Glomerular endothelial cell (primary cell): ENCODE results near the gene UBAP1L. TPM values are rescaled to one million over a fixed set of nuclear protein-coding genes. Genes with fewer than 3 reads are reported as not detected.
"Not testable (repeated sequence)": the region's sequence is repeated elsewhere in the genome, so short reads cannot be mapped to it uniquely, and the experiment has no call there.

Source experiments
- DNase-seq: peaks from one replicate; pipeline ENCODE4 v3.0.0-alpha.2; 2011; ENCODE audit warnings: low read depth, low spot score; ENCODE audit errors: extremely low read depth
- total RNA-seq: library from RNA; depleted of rRNA; stranded (reverse); fragments of >200 nt; gene quantifications from 2 replicates; pipeline ENCODE4 v1.2.3, GENCODE V29; 2015

Gene UBAP1L
- total RNA-seq: 0.53 and 1.6 TPM in 2 replicates

DNA sequence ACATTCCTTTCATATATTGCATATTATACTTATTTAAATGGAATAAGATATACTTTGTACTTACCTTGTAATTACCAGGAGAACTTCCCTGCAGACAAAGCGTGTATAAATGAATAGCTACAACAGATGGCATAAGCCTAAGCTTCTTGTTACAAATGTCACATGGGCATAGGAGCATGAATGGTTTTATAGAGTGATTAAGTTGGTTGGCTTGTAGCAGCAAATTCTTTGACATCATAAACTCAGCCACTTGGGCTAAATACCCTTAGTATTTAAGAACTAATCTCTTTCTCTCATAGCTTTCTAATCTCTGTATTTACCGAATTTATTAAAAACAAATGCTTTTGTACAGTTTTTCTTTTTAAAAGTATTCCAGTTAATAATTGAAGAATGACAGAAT is at the start of gene UBAP1L:
TSS of gene UBAP1L (minus strand) at position 115 of the 400 bp plus-strand sequence. CDS start 8,985 bp downstream, outside the sequence.
- DNase-seq: no peak

- DNase-seq: no peak
These were observed 49.1 kb upstream of the UBAP1L start for GRCh38 chr15:65164139-65164538.

GRCh38 chr15:65163041-65163440 is 48.0 kb upstream of the UBAP1L start:
- DNase-seq: no peak

- no peak for DNase-seq
These were observed 41.7 kb upstream of the UBAP1L start for GRCh38 chr15:65156692-65157091.

- no peak for DNase-seq
These were observed 39.7 kb upstream of the UBAP1L start for GRCh38 chr15:65154720-65155119.

DNA sequence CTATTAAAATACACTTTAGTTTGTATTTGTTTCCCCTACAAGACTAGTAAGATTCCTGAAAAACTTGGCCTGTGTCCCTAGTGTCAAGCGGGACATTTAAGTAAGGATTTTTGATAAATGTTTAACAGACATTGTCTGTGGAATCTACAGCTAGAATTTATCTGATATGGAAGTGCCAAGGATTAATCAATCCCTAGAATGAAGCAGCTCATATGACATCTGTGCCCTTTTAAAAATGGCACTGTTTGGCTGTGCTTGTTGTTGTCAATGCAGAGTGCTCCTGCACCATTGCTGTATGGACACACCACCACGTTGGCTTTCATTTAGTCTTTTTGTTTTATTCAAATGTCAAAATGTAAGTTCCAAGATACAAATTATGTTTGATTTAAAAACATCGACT is 32.9 kb upstream of the UBAP1L start:
- no peak for DNase-seq

DNA sequence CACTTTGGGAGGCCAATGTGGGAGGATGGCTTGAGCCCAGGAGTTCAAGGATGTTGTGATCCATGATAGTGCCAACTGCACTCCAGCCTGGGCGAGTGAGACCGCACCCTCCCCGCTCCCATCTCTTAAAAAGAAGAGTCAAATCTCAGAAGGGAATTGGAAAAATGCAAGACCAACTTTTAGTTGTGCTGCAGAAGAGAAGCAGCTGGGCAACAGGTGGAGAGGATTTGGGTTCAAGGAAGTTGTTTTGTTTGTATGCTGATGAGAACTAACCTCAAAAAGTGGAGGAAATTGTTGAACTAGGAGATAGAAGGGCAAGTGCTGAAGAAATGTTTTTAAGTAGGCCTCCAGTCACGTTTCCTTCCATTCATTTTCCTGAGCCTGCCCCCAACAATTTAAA is 31.4 kb upstream of the UBAP1L start:
- DNase-seq: no peak

DNA sequence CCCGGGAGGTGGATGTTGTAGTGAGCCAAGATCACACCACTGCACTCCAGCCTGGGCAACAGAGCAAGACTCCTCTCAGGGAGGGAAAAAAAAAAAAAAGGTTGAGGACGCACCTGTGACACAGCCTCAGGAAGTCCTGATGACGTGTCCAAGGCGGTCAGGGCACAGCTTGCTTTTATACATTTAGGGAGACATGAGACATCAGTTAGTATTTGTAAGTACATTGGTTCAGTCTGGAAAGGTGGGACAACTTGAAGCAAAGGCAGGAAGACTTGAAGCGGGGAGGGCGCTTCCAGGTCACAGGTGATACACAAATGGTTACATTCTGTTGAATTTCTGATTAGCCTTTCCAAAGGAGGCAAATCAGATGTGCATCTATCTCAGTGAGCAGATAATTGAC is 23.6 kb upstream of the UBAP1L start:
- DNase-seq: not testable (repeated sequence)

DNA sequence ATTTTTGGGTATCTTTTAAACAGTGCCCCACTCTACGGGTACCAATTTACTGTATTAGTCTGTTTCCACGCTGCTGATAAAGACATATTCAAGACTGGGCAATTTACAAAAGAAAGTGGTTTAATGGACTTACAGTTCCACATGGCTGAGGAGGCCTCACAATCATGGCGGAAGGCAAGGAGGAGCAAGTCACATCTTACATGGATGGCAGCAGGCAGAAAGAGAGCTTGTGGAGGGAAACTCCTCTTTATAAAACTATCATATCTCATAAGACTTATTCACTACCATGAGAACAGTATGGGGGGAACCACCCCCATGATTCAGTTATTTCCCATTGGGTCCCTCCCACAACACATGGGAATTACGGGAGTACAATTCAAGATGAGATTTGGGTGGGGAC is 22.9 kb upstream of the UBAP1L start:
- DNase-seq: not testable (repeated sequence)

GRCh38 chr15:65137089-65137488 is 22.1 kb upstream of the UBAP1L start:
- not testable (repeated sequence) for DNase-seq

DNA sequence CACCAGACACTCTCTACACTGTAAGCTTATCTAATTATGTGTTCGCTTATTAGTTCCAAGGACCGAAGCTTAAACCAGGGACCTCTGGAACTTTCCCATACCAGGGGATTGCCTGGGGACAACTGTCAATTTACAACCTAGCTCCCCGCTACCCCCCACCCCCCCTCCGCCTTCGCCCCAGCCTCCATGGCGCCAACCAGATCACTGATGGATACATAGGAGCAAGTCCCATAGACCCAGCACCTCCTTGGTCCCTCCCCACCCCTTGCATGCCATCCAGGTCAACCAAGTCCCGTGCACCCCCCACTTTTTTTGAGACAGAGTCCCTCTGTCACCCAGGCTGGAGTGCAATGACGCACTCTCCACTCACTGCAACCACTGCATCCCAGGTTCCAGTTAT is 19.5 kb upstream of the UBAP1L start:
- no peak for DNase-seq

GRCh38 chr15:65133548-65134200 is 18.7 kb upstream of the UBAP1L start, which contains the start of gene PDCD7:
PDCD7 (minus strand) TSS chr15:65133808; CDS start chr15:65133781, 27 bp downstream.
- peak; percentile 60 for DNase-seq

GRCh38 chr15:65132878-65133547 is 18.0 kb upstream of the UBAP1L start:
- DNase-seq: no peak

DNA sequence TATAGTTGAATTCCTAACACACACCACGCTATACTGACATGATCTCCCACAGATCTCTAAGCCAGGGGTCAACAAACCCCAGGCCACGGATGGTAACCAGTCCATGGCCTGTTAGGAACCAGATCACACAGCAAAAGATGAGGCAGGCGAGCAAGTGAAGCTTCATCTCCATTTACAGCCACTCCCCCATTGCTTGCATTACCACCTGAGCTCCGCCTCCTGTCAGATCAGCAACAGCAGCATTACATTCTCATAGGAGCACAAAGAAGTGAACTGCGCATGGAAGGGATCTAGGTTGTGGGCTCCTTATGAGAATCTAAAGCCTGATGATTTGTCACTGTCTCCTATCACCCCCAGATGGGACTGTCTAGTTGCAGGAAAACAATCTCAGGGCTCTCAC is 15.9 kb upstream of the UBAP1L start:
- DNase-seq: no peak

DNA sequence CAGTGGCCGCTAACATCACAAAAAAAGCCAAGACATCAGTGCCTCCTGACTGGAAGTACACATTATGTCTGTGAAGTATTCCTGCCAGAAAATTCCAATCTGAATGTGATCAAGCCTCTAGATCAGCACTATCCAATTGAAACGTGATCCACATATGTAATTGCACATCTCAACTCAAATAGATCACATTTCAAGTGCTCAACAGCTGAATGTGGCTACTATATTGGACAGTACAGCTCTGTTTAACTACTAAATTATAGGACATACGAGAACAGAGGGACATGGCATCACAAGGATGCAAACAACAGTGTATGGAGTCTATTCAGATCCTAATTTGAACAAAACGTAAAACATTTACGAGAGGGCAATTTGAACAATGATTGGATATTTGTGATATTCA is 542 bp upstream of the UBAP1L start:
- DNase-seq: no peak

- peak; percentile 57 for DNase-seq
These were observed 4.2 kb downstream of the UBAP1L start for GRCh38 chr15:65110676-65111292.

- DNase-seq: no peak
These were observed 8.9 kb downstream of the UBAP1L start for GRCh38 chr15:65106011-65106590.

- no peak for DNase-seq
These were observed 10.0 kb downstream of the UBAP1L start for GRCh38 chr15:65105038-65105437.

DNA sequence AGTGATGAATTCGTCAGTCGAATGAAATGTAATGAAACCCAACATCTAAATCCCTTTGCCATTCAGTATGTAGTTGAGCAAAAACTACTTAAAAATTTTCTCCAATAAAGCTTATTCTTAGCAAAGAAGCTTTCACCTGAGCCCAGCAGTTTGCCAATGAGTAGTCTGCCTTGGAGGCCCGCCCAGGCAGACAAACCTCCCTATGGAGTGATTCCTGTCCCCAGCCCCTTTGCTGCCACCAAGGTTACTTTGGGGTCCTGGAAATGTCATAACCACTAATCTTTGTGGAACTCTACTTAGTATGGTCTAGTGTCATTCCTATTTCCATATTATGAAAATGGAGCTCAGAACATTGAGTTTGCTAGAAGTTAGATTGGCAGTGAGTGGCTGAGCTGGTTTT is 12.1 kb downstream of the UBAP1L start:
- DNase-seq: no peak

GRCh38 chr15:65101891-65102708 is 12.9 kb downstream of the UBAP1L start:
- DNase-seq: no peak

DNA sequence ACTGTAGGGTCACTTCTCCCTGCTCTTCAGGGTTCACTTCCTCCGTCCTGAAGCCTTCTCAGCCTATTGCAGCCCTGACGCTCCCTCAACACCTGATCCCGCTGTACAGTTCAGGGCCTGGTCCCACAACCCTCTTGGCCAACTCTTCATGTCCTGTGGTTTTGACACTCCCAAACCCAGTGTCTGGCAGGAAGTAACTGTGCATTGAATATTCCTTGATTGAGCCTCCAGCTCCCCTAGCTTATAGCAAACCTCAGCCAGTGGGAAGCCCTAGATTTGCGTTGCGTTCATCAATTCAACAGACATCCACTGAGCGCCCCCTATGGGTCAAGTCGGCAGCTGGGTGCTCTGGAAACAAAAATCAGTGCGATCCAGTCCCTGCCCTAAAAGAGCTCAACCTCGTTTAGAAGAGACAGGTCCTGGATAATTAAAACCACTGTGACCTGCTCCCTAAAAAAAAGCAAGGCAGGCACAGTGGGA is 13.5 kb downstream of the UBAP1L start:
- DNase-seq: peak; percentile 18
